PC-9 (cell line): ENCODE results near the gene LRP10. TPM values are rescaled to one million over a fixed set of nuclear protein-coding genes. Genes with fewer than 3 reads are reported as not detected.

ENCODE experiments used
- BruUV-seq: library from RNA; stranded (reverse); fragments of 400-500 nt; replicated peaks from 2 replicates; lab custom pipeline; 2021; lab: Mats Ljungman, UMichigan
- CTCF ChIA-PET: fragments of 300-600 bp; sonication (Branson Sonifier 250); formaldehyde crosslinking; loops from one replicate; lab custom pipeline; 2022; ENCODE audit warnings: antibody characterized with exemption; lab: Charles Lee
- POLR2A ChIA-PET: fragments of 300-600 bp; sonication (Branson Sonifier 250); formaldehyde crosslinking; loops from one replicate; lab custom pipeline; 2022; ENCODE audit warnings: antibody characterized with exemption; ENCODE audit not compliant: unreplicated experiment; lab: Charles Lee
- DNase-seq, 2 experiments: peaks; one replicate each; pipeline versions ENCODE4 v3.0.0 to v3.0.0-alpha.2; 2015 to 2022; ENCODE audit warnings: mixed read lengths in 1 of 2
- H2AFZ ChIP-seq: fragments of 200-600 bp; sonication (generic); 2 replicates; pipeline ENCODE4 v1.8.1; 2017; ENCODE audit warnings: antibody characterized with exemption
- H3F3A ChIP-seq: fragments of 200-600 bp; sonication (generic); 2 replicates; pipeline ENCODE4 v1.8.1; 2017; ENCODE audit warnings: antibody characterized with exemption, mild to moderate bottlenecking, low read depth; ENCODE audit not compliant: insufficient read depth
- H3K27ac ChIP-seq: fragments of 200-600 bp; sonication (generic); 2 replicates; pipeline ENCODE4 v1.6.1; 2016; ENCODE audit warnings: mixed run types
- H3K27me3 ChIP-seq: fragments of 200-600 bp; sonication (generic); 2 replicates; pipeline ENCODE4 v1.6.1; 2016; ENCODE audit warnings: low read depth, mixed run types; ENCODE audit not compliant: insufficient read depth
- H3K36me3 ChIP-seq: fragments of 200-600 bp; sonication (generic); 2 replicates; pipeline ENCODE4 v1.6.1; 2016; ENCODE audit warnings: low read depth, mixed run types
- H3K4me1 ChIP-seq: fragments of 200-600 bp; sonication (generic); replicated peaks from 2 replicates; pipeline ENCODE4 v1.6.1; 2016; ENCODE audit warnings: mixed run types; ENCODE audit not compliant: insufficient read depth
- H3K4me2 ChIP-seq: fragments of 200-600 bp; sonication (generic); 2 replicates; pipeline ENCODE4 v1.6.1; 2017; ENCODE audit warnings: mixed run types
- H3K4me3 ChIP-seq: fragments of 200-600 bp; sonication (generic); 2 replicates; pipeline ENCODE4 v1.6.1; 2016; ENCODE audit warnings: mixed run types
- H3K79me2 ChIP-seq: fragments of 200-600 bp; sonication (generic); 2 replicates; pipeline ENCODE4 v1.6.1; 2017; ENCODE audit warnings: low read depth, mixed run types
- H3K9me2 ChIP-seq: fragments of 200-600 bp; sonication (generic); 2 replicates; pipeline ENCODE4 v1.8.1; 2017; ENCODE audit warnings: mild to moderate bottlenecking; ENCODE audit not compliant: insufficient read depth
- H3K9me3 ChIP-seq: fragments of 200-600 bp; sonication (generic); 2 replicates; pipeline ENCODE4 v1.8.1; 2016; ENCODE audit warnings: low read depth; ENCODE audit not compliant: insufficient read depth
- H4K20me1 ChIP-seq: fragments of 200-600 bp; sonication (generic); 2 replicates; pipeline ENCODE4 v1.8.1; 2017; ENCODE audit not compliant: insufficient read depth
- CTCF ChIP-seq: fragments of 200-600 bp; sonication (generic); conservative IDR thresholded peaks from 2 replicates; pipeline ENCODE4 v1.6.1; 2017; ENCODE audit warnings: mixed run types, antibody characterized with exemption, mild to moderate bottlenecking, moderate library complexity
- EZH2 ChIP-seq: fragments of 200-600 bp; sonication (generic); IDR thresholded peaks from 2 replicates; pipeline ENCODE4 v1.8.0; 2017; ENCODE audit warnings: antibody characterized with exemption, low read depth
- intact Hi-C: fragments of 100-400 bp; cut with micrococcal nuclease; formaldehyde crosslinking; loops from one replicate; pipeline ENCODE4 v1.10.0; 2022; ENCODE audit not compliant: unreplicated experiment
- total RNA-seq: library from RNA; stranded (reverse); gene quantifications from 2 replicates; pipeline ENCODE4 v1.2.3, GENCODE V29; 2021

LRP10 gene
- total RNA-seq, 1 experiment from 2014 or later, result 61.6 TPM

DNA sequence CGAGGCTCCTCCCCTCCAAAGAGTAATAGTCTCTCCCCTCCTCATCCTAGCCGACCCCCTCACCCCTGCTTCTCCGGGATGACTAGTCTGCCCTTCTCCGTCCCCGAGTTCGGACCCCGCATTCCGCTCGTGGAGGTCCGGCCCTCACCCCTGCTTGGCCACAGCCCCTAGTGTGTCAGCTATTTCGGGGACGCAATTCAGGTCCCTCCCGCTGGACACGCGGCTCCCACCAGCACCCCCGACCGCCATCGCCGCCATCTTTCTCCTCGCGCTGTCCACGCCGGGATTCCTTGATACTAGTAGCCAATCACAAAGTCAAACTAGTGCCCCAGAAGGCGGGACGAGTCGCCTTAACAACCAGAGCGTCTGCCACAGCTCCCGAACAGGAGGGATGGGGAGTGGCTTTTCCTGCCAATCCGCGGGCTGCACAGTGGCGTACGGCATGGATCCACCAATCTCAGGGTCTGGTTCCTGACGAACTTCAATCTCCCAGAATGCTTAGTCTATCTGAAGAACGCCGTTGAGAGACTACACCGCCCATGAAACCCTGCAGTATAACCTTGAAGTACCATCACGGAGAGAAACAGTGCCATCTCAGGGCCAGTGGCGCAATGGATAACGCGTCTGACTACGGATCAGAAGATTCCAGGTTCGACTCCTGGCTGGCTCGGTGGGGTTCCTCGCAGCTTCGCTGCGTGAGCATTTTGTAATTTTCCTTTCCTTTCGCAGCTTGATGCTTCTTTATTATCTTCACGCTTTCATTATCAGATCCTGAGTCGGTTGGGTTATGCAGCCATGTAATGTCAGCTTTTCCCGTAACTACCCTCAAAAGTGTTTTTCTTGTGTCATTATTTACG, 57.8 kb downstream of the LRP10 start, which contains the start of gene PRMT5:
PRMT5 (minus strand) TSS at position 273 of the 857 bp plus-strand sequence; CDS start at position 258, 15 bp downstream.
- no peaks in the 10 kb centered on the region for H4K20me1 ChIP-seq
- intact Hi-C loops, result loop anchor here (5.0 kb wide), 1 partner anchor 128 kb away; the partner anchor contains the start of gene CDH24
- H3K4me3 ChIP-seq, result peak within 1 kb of the TSS; percentile 85
- peak; percentile 94 to 98 for DNase-seq
- H3K27ac ChIP-seq, result peak within 1 kb of the TSS; percentile 42
- peaks cover 21% of the 10 kb centered on the region for H3K36me3 ChIP-seq
- no peaks in the 10 kb centered on the region for H3K9me3 ChIP-seq
- peaks cover 6% of the 10 kb centered on the region for H3F3A ChIP-seq
- ChIA-PET POLR2A (interaction anchor here (0.6 to 1.0 kb wide), 6 partner anchors 53 to 497 kb away, joined by 3 to 13 read pairs (median 4); partner anchors contain the start of genes ACIN1, AJUBA and C14orf119), CTCF (interaction anchor here (0.6 to 1.6 kb wide), 4 partner anchors 26 to 106 kb away, joined by 3 to 8 read pairs (median 4); partner anchors contain the start of gene HAUS4)
- H3K4me2 ChIP-seq, result peak within 1 kb of the TSS; percentile 95
- peak within 1 kb of the TSS; percentile 89 for H2AFZ ChIP-seq
- no peaks in the 10 kb centered on the region for H3K9me2 ChIP-seq
- H3K27me3 ChIP-seq, result no peaks in the 10 kb centered on the region
- BruUV-seq, result TSS peak; percentile 47
- TF ChIP-seq CTCF (no peak), EZH2 (no peak)
- peaks cover 19% of the 10 kb centered on the region for H3K79me2 ChIP-seq
- H3K4me1 ChIP-seq, result peaks cover 32% of the 10 kb centered on the region

- ChIA-PET CTCF (interaction anchor here (0.7 to 1.6 kb wide), 4 partner anchors 25 to 128 kb away, joined by 3 to 8 read pairs (median 4); partner anchors contain the start of gene HAUS4), POLR2A (interaction anchor here (0.6 to 0.8 kb wide), 3 partner anchors 104 to 497 kb away, joined by 3 to 5 read pairs (median 4); no protein-coding TSS in a partner anchor)
- peak overlapping the region; percentile 55 for H3K4me3 ChIP-seq
- no TSS peak for BruUV-seq
- H4K20me1 ChIP-seq, result no peaks in the 10 kb centered on the region
- peak overlapping the region; percentile 68 for H2AFZ ChIP-seq
- TF ChIP-seq CTCF (no peak), EZH2 (no peak)
- H3K4me1 ChIP-seq, result peaks cover 32% of the 10 kb centered on the region
- peak in 1 of 2 experiments; percentile 39 for DNase-seq
- intact Hi-C loops, result loop anchor here (2.0 to 5.0 kb wide), 2 partner anchors 53 to 127 kb away; partner anchors contain the start of genes AJUBA and CDH24
- no peaks in the 10 kb centered on the region for H3K9me2 ChIP-seq
- peaks cover 6% of the 10 kb centered on the region for H3F3A ChIP-seq
- H3K4me2 ChIP-seq, result peak overlapping the region; percentile 72
- no peaks in the 10 kb centered on the region for H3K27me3 ChIP-seq
- peaks cover 19% of the 10 kb centered on the region for H3K79me2 ChIP-seq
- no peaks in the 10 kb centered on the region for H3K9me3 ChIP-seq
- H3K36me3 ChIP-seq, result peaks cover 15% of the 10 kb centered on the region
- peak overlapping the region; percentile 42 for H3K27ac ChIP-seq
These were observed 58.4 kb downstream of the LRP10 start for GRCh38 chr14:22929961-22930364.

Other genes with a start within 250 kb of the LRP10 start
- gene OR6J1, start 227.4 kb upstream of the LRP10 start, total RNA-seq, result 0.11 TPM in 1 of 2 replicates, not detected in the other
- gene OXA1L, start 105.1 kb upstream of the LRP10 start, total RNA-seq, result 65.2 and 70.9 TPM in 2 replicates
- gene SLC7A7, start 56.3 kb upstream of the LRP10 start, total RNA-seq, result 4.7 and 5.9 TPM in 2 replicates
- 76.7 and 84.8 TPM in 2 replicates for gene MRPL52, start 41.9 kb upstream of the LRP10 start, total RNA-seq
- 22.4 and 34.8 TPM in 2 replicates for gene MMP14, start 35.2 kb upstream of the LRP10 start, total RNA-seq
- 0.50 and 0.98 TPM in 2 replicates for gene REM2, start 11.5 kb downstream of the LRP10 start, total RNA-seq
- 68.7 and 76.5 TPM in 2 replicates for gene RBM23, start 47.4 kb downstream of the LRP10 start, total RNA-seq
- gene PRMT5, start 57.6 kb downstream of the LRP10 start, total RNA-seq, result 58.6 and 73.2 TPM in 2 replicates
- gene HAUS4, start 85.3 kb downstream of the LRP10 start, total RNA-seq, result 23.1 and 36.0 TPM in 2 replicates
- gene AJUBA, start 110.8 kb downstream of the LRP10 start, total RNA-seq, result 37.4 and 42.6 TPM in 2 replicates
- gene C14orf93, start 138.4 kb downstream of the LRP10 start, total RNA-seq, result 13.3 and 13.9 TPM in 2 replicates
- 122 and 146 TPM in 2 replicates for gene PSMB5, start 163.2 kb downstream of the LRP10 start, total RNA-seq
- not detected in 2 replicates for gene PSMB11, start 170.5 kb downstream of the LRP10 start, total RNA-seq
- gene CDH24, start 185.8 kb downstream of the LRP10 start, total RNA-seq, result 16.4 and 18.8 TPM in 2 replicates
- gene ACIN1, start 223.4 kb downstream of the LRP10 start, total RNA-seq, result 113 and 171 TPM in 2 replicates
- gene C14orf119, start 223.8 kb downstream of the LRP10 start, total RNA-seq, result 26.8 and 46.5 TPM in 2 replicates
- gene CIROP, start 233.2 kb downstream of the LRP10 start, total RNA-seq, result not detected in 2 replicates
- not detected in 2 replicates for gene CEBPE, start 247.5 kb downstream of the LRP10 start, total RNA-seq